GM18511 (cell line): ENCODE measurements around the gene ACTMAP.
A peak's percentile ranks its signal among the peaks of the same experiment; 100 is the strongest.
"Not testable (repeated sequence)": the region's sequence is repeated elsewhere in the genome, so short reads cannot be mapped to it uniquely, and the experiment has no call there.

Experiments
- ATAC-seq: cut with Tn5 transposase; IDR thresholded peaks from one replicate; pipeline ENCODE4 v1.9.1; 2021; ENCODE audit warnings: mild to moderate bottlenecking, moderate library complexity; ENCODE audit not compliant: unreplicated experiment

Gene ACTMAP

DNA sequence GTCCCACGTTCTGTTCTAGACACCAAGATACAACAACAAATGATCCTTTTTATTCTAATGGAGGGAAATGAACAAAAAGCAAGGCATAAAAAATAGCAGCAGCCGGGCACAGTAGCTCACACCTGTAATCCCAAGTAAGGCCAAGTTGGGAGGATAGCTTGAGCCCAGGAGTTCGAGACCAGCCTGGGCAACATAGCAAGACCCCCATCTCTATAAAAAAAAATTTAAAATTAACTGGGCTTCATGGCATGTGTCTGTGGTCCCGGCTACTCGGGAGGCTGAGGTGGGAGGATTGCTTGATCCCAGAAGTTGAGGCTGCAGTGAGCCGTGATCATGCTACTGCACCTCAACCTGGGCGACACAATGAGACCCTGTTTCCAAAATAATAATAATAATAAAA is 26.1 kb upstream of the ACTMAP start:
- no peak for ATAC-seq

DNA sequence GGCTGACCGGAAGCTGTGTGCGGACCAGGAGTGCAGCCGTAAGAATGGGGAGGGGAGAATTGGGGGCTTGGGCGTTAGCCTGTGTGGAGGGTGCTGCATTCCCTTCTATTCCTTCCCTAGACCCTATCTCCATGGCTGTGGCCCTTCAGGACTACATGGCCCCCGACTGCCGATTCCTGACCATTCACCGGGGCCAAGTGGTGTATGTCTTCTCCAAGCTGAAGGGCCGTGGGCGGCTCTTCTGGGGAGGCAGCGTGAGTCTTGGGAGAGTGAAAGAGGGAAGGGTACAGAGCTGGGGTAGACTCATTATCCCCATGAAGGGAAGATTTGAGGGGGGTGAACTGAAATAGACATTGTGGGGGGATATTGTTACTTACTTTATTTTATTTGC is 25.4 kb upstream of the ACTMAP start:
- ATAC-seq: no peak

DNA sequence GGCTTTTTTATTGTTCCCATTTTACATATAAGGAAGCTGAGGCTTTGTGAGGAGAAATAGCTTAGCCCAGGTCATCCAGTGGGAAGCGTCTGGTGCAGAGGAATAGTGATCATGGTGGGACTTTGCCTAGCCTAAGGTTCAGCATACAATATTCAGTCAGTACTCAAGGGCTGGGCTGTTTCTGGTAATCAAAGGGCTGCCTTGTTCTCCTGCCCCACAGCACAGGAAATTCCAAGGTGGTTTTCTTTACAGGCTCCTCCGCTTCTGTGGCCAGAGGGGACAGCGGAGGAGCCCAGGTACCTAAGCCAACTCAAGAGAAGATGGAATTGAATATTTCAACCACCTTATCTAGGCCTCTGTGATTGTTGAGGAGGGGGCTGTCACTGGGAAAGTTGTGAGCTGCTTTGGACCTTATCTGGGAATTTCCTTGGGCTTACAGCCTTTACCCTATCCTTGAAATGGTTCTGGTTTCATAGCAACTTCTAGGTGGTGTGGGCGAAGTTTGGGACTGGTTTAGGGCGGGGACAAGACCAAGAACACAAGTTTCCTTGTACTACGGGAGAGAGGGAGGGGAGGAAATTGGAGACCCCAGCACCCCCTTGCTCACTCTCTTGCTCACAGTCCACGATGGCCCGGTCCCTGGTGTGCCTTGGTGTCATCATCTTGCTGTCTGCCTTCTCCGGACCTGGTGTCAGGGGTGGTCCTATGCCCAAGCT is 24.8 kb upstream of the ACTMAP start, which contains the start of gene MIA:
TSS of gene MIA (plus strand) at position 606 of the 716 bp plus-strand sequence. CDS start at position 628, 22 bp downstream.
- ATAC-seq: no peak

DNA sequence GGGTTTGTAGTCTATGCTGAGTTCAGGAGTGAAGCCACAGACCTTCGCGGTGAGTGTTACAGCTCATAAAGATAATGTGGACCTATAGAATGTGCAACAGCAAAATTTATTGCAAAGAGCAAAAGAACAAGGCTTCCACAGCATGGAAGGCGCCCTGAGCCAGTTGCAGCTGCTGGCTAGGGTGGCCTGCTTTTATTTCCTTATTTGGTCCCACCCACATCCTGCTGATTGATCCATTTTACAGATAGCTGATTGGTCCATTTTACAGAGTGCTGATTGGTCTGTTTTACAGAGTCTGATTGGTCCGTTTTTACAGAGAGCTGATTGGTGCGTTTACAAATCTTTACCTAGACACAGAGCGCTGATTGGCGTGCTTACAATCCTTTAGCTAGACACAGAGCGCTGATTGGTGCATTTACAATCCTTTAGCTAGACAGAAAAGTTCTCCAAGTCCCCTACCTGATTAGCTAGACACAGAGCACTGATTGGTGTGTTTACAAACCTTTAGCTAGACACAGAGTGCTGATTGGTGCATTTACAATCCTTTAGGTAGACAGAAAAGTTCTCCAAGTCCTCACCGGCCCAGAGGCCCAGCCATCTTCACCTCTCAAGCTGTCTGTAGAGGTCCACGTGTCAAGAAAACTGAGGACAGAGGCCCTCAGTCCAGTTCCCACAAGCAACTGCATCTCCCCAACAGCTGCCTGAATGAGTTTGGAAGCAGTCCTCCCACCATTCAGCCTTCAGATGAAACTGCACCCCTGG is 21.0 kb upstream of the ACTMAP start:
- ATAC-seq: not testable (repeated sequence)

DNA sequence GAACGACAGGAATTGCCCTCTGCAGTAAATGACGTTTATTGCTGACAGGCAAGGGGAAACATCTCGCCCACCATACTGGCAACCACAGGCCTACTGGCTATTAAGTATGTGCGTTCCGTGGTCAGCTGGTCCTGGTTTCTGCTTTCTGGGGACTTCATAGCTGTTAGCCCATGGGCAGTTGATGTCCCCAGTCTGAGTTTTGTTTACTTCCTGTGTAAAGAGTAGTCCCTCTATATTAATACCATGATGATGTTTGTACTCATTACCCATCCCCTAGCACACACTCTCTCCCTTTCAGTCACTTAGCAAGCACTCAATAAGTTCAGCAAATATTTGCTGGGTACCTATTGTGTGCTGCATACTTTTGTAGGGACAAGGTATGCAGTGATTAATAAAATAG is 18.6 kb upstream of the ACTMAP start:
- ATAC-seq: no peak

DNA sequence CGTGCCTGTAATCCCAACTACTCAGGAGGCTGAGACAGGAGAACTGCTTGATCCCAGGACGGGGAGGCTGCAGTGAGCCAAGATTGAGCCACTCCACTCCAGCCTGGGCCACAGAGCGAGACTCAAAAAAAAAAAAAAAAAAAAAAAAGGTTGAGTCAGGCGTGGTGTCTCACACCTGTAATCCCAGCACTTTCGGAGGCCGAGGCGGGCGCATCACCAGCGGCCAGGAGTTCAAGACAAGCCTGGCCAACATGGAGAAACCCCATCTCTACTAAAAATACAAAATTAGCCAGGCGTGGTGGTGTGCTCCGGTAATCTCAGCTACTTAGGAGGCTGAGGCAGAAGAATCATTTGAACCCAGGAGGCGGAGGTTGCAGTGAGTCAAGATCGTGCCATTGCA is 16.1 kb upstream of the ACTMAP start:
- ATAC-seq: not testable (repeated sequence)

DNA sequence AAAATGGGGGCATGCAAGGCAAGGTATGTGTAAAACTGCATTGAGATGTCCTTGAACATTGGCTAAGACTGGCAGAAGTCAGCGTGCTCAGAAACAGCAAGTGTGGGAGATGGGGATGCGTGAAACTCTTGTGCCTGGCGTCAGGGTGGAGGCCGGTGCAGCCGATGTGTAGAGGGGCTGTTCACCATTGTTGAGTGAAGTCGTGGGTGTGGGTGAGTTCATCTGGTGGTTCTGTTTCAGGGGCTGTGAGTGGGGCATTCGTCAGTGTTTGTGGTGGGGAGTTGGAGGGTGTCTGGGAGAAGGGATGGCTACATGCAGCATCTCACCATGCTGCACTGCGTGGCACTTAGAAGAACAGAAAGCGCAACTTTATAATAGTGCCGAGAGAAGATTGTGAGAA is 13.7 kb upstream of the ACTMAP start:
- no peak for ATAC-seq

DNA sequence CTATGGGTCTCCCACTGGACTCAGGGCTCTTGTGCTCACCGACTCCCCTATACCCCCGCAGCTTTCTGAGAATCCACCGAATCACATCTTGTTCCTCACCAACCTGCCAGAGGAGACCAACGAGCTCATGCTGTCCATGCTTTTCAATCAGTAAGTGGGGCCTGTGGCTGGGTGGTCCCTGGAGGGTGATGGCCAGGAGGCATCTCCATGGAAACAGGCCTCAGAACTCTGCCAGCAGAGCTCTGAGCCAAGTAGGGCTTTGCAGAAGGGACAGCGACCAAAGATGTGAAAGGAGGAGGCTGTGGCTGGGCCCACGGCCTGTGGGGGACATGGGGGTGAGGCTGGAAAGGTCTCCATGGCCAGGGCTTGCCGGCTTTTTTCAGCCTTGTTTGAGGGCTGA is 13.2 kb upstream of the ACTMAP start:
- no peak for ATAC-seq

DNA sequence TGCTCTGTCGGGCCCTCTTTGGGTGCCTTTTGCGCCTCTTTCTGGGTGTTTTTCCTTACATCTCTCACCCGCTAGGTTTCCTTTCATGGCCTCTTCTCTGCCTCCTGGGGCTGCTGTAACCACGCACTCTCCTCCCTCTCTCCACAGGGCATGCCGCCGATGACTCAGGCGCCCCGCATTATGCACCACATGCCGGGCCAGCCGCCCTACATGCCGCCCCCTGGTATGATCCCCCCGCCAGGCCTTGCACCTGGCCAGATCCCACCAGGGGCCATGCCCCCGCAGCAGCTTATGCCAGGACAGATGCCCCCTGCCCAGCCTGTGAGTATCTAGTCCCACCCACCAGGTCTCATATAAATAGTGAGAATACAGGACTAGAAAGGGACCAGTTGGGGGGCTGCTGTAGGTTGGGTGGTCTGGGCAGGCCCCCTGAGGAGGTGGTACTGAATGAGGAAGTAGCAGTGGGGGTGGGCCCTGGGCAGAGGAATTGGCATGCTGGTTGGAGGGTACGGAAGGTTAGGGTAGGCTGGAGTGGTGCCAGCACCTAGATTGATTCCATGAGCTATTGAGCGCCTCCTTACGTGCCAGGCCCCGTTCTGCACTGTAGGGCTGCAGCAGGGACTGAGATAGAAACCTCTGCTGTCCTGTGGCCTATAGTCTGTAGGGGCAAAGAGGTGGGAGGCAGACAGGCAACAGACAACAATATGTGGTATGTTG is 12.6 kb upstream of the ACTMAP start:
- ATAC-seq: no peak

DNA sequence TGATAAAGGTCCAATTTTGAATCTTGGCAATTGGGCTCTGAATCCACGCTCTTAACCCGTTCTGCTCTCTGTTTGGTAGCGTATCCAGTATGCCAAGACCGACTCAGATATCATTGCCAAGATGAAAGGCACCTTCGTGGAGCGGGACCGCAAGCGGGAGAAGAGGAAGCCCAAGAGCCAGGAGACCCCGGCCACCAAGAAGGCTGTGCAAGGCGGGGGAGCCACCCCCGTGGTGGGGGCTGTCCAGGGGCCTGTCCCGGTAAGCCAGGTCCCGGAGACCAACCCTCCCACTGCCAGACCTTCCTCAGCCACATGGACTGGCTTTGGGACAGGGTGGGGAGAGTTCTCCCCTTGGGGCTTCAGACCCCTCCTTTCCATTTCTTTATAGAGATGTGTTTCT is 9.1 kb upstream of the ACTMAP start:
- ATAC-seq: no peak

DNA sequence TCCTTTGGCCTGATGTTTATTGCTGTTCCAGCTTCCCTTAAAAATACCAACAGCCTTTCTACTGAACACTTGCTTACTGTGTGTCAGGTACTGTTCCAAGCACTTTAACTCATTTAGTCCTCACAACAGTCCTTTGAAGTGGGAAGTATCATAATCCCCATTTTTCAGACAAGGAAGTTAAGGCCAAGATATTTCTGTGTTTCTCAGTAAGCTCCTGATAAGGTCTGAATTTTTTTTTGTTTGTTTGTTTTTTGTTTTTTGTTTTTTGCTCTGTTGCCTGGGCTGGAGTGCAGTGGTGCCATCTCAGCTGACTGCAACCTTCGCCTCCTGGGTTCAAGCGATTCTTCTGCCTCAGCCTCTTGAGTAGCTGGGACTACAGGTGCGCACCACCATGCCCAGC is 8.2 kb upstream of the ACTMAP start:
- ATAC-seq: no peak

DNA sequence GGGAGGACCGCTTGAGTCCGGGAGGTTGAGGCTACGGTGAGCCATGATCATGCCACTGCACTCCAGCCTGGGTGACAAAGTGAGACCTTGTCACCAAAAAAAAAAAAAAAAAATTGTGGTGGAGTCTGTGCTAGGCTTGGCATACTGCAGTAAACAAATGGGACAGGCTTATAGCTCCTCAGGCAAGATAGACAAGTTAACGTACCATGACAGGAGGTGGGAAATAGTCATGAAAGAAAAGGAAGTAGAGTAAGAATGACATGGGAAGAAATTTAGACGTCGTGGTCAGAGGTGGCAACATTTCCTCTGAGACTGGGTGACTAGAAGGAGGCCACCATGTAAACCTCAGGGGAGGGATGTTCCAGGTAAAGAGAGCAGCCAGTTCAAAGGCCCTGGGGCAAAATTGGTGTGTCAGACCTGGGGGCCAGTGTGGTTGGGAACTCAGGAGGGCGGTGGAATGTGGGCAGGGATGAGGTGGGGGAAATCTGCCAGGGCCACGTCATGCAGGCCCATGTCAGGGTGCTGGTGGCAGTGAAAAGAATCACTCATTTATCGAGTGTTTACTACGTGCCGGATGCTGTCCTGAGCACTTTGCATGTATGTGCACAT is 6.3 kb upstream of the ACTMAP start:
- ATAC-seq: no peak

DNA sequence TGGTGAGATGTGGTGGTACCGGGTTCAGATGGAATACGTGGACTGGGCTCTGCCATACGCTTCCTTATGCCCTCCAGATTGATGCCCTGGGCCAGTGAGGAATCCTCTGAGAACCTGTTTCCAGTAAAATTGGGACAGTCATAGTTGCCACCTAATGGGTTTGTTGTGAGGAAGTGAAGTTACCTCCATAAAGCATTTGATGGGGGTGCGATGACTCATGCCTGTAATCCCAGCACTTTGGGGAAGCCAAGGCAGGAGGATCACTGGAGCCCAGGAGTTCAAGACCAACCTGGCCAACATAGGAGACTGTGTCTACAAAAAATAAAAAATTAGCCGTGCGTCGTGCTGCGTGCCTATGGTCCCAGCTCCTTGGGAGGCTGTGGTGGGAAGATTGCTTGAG is 5.5 kb upstream of the ACTMAP start:
- no peak for ATAC-seq

DNA sequence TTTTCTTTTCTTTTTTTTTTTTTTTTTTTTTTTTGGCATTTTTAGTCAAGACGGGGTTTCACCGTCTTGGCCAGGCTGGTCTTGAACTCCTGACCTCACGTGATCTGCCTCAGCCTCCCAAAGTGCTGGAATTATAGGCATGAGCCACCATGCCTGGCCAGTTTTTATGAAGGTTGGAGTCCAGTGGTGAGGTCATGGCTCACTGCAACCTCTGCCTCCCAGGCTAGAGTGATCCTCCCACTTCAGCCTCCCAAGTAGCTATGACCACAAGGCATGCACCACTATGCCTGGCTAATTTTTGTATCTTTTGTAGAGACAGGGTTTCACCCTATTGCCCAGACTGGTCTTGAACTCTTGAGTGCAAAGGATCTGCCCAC is 5.0 kb upstream of the ACTMAP start:
- no peak for ATAC-seq

DNA sequence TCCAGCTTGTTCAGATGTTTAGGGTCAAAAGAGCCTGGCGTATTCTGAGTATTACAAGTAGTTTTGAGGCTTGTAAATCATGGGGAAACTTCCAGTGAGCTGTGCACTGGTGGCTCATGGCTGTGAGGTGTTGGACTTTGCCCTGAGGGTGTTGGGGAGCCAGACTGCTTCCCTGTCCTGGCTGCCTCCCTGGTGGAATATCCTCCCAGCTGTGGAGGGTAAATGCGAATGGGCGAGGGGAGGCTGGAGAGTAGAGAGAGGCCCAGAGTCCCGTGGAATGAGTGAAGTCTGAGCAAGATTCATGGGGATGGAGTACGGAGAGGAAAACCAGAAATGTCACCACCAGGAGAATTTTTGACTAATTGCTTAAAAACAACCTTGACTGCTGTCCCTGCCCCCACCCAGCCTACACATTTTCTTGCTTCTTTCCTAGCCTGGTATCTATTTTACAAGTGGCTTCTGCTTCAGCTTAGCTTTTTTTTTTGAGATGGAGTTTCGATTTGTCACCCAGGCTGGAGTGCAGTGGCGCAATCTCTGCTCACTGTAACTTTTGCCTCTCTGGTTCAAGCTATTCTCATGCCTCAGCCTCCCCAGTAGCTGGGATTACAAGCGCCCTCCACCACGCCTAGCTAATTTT is 4.5 kb upstream of the ACTMAP start:
- ATAC-seq: no peak

DNA sequence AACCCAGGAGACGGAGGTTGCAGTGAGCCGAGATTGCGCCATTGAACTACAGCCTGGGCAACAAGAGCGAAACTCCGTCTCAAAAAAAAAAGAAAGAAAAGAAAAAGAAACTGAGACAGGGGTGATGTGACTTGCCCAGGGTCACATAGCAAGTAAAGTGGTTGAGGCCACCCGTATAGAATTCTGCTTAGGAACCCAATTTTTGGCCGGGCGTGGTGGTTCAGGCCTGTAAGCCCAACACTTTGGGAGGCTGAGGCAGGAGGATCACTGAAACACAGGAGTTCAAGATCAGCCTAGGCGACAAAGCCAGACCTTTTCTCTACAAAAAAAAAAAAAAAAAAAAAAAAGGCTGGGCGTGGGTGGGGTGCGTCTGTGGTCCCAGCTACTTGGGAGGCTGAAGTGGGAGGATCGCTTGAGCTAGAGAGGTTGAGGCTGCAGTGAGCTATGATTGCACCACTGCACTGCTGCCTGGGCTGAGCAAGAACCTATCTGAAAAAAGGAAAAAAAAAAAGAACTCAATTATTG is 2.0 kb upstream of the ACTMAP start:
- ATAC-seq: no peak

DNA sequence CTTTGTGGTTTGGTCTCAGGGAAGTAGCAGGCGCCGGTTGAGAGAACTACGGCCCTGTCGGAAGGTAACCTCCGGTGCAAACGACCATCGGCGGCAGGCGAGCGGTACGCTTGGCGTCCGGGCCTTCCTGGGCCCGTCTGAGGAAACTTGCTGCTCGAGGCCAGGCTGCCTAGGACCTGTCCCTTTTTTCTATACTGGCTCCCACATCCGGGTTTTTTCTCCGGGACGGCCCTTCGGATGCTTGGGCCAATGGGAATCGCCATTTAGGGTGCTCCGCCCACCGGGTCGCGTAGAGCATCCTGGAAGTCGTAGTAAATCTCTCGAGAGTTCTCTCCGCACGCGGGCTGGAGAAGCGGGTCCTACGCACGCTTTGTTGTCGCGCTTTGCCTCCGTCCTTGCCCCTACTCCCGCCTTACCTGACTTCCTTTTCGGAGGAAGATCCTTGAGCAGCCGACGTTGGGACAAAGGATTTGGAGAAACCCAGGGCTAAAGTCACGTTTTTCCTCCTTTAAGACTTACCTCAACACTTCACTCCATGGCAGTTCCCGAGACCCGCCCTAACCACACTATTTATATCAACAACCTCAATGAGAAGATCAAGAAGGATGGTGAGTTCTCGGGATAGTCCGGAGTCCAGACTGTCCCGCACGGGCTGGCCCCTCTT is 729 bp upstream of the ACTMAP start, which contains the start of gene SNRPA:
TSS of gene SNRPA (plus strand) at position 330 of the 664 bp plus-strand sequence. CDS start at position 536, 206 bp downstream.
- peak; percentile 70 for ATAC-seq

DNA sequence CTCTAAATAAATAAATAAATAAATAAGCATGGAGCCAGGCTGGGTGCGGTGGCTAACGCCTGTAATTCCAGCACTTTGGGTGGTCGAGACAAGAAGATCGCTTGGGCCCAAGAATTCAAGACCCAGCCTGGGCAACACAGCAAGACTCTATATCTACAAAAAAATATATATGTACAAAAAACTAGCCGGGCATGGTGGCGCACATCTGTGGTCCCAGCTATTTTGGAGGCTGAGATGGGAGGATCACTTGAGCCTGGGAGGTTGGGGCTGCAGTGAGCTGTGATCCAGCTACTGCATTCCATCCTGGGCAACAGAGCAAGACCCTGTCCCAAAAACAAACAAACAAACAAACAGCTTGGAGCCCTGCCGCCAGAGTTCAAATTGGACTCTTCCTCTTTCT is 2.7 kb downstream of the ACTMAP start:
- no peak for ATAC-seq

DNA sequence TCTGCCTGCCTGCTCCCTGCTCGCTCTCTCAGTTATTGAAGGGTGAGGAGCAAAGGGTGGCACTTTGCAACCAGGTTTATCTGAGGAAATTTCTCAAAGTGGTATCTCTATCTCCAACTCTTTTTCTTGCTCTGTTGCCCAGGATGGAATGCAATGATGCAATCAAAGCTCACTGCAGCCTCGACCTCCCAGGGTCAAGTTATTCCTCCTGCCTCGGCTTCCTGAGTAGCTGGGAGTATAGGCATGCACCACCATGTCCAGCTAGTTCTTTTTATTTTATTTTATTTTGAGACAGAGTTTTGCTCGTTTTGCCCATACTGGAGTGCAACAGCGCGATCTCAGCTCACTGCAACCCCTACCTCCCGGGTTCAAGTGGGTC is 4.9 kb downstream of the ACTMAP start:
- no peak for ATAC-seq
